Smooth muscle cell (in vitro differentiated cells): ENCODE data around the gene AMOTL1. TPM values are rescaled to one million over a fixed set of nuclear protein-coding genes. Genes with fewer than 3 reads are reported as not detected.

Experiments used
- DNase-seq: peaks from one replicate; lab custom pipeline; 2025; ENCODE audit not compliant: unreplicated experiment; lab: John Stamatoyannopoulos, UW
- H2AFZ ChIP-seq: fragments of 200-600 bp; sonication (generic); 2 replicates; pipeline ENCODE4 v1.6.0; 2016; ENCODE audit warnings: antibody characterized with exemption, low read depth, mild to moderate bottlenecking
- H3F3A ChIP-seq: fragments of 200-600 bp; sonication (generic); 2 replicates; pipeline ENCODE4 v1.6.0; 2017; ENCODE audit warnings: antibody characterized with exemption, low read depth
- H3K27ac ChIP-seq: fragments of 200-600 bp; sonication (generic); 2 replicates; pipeline ENCODE4 v1.5.1; 2016; ENCODE audit warnings: low read depth, mild to moderate bottlenecking
- H3K27me3 ChIP-seq: fragments of 200-600 bp; sonication (generic); 2 replicates; pipeline ENCODE4 v1.6.1; 2016; ENCODE audit warnings: low read depth, mild to moderate bottlenecking
- H3K36me3 ChIP-seq: fragments of 200-600 bp; sonication (generic); 2 replicates; pipeline ENCODE4 v1.5.1; 2016; ENCODE audit warnings: low read depth
- H3K4me1 ChIP-seq: fragments of 200-600 bp; sonication (generic); 2 replicates; pipeline ENCODE4 v1.5.1; 2016; ENCODE audit warnings: low read depth
- H3K4me2 ChIP-seq: fragments of 200-600 bp; sonication (generic); 2 replicates; pipeline ENCODE4 v1.6.0; 2016; ENCODE audit warnings: mild to moderate bottlenecking
- H3K4me3 ChIP-seq: fragments of 200-600 bp; sonication (generic); 2 replicates; pipeline ENCODE4 v1.5.1; 2016; ENCODE audit warnings: mild to moderate bottlenecking
- H3K79me2 ChIP-seq: fragments of 200-600 bp; sonication (generic); 2 replicates; pipeline ENCODE4 v1.6.0; 2016; ENCODE audit warnings: low read depth, mild to moderate bottlenecking
- H3K9ac ChIP-seq: fragments of 200-600 bp; sonication (generic); 2 replicates; pipeline ENCODE4 v1.6.0; 2016; ENCODE audit warnings: low read depth
- H3K9me3 ChIP-seq: fragments of 200-600 bp; sonication (generic); replicated peaks from 2 replicates; pipeline ENCODE4 v1.5.1; 2016; ENCODE audit warnings: low read depth
- H4K20me1 ChIP-seq: fragments of 200-600 bp; sonication (generic); 2 replicates; pipeline ENCODE4 v1.6.0; 2016; ENCODE audit warnings: low read depth
- CTCF ChIP-seq: fragments of 200-600 bp; sonication (generic); IDR thresholded peaks from 2 replicates; pipeline ENCODE4 v1.5.1; 2017; ENCODE audit warnings: borderline replicate concordance, mild to moderate bottlenecking, antibody characterized with exemption; ENCODE audit not compliant: insufficient read depth, poor library complexity, severe bottlenecking
- WGBS: methylation state at CpG from one replicate; pipeline ENCODE4 v1.1.7; 2016; ENCODE audit warnings: low lambda C conversion rate; 5-methylcytosine and 5-hydroxymethylcytosine counted together
- polyA plus RNA-seq: library from polyadenylated mRNA; unstranded; fragments of >200 nt; fragmentation: Nextera tagmentation; extraction: Ambion mirVana; gene quantifications from 2 replicates; pipeline ENCODE4 v1.2.1, GENCODE V29; 2016
- total RNA-seq: library from RNA; depleted of rRNA; stranded (reverse); fragments of >200 nt; gene quantifications from 2 replicates; pipeline ENCODE4 v1.2.3, GENCODE V29; 2014

AMOTL1 gene
- total and polyA plus RNA-seq, 2 experiments from 2014 or later = 23.4 to 61.0 TPM

- Histone ChIP-seq H3K4me1 (peaks cover 11% of the 10 kb centered on the region), H3K36me3 (no peaks in the 10 kb centered on the region), H3K4me2 (no peak overlapping the region), H4K20me1 (no peaks in the 10 kb centered on the region), H3K9ac (no peak overlapping the region), H3F3A (peaks cover 7% of the 10 kb centered on the region), H3K4me3 (no peak overlapping the region), H3K79me2 (no peaks in the 10 kb centered on the region), H3K27me3 (no peaks in the 10 kb centered on the region), H3K9me3 (no peaks in the 10 kb centered on the region), H3K27ac (no peak overlapping the region), H2AFZ (no peak overlapping the region)
- DNase-seq = no peak
- WGBS = 96% methylated on average over 2 of the region's 2 CpGs
- no peak for TF ChIP-seq CTCF
Observed at GRCh38 chr11:94923004-94923334, 154.8 kb downstream of the AMOTL1 start.

- H3K27ac ChIP-seq = no peak overlapping the region
- no peaks in the 10 kb centered on the region for H3K27me3 ChIP-seq
- no peak for TF ChIP-seq CTCF
- H3K4me2 ChIP-seq = no peak overlapping the region
- peaks cover 11% of the 10 kb centered on the region for H3K4me1 ChIP-seq
- no peaks in the 10 kb centered on the region for H3K36me3 ChIP-seq
- WGBS = 73% methylated on average over 6 of the region's 6 CpGs
- H3K9me3 ChIP-seq = no peaks in the 10 kb centered on the region
- peaks cover 7% of the 10 kb centered on the region for H3F3A ChIP-seq
- no peaks in the 10 kb centered on the region for H3K79me2 ChIP-seq
- no peak overlapping the region for H2AFZ ChIP-seq
- no peaks in the 10 kb centered on the region for H4K20me1 ChIP-seq
- no peak overlapping the region for H3K4me3 ChIP-seq
- no peak overlapping the region for H3K9ac ChIP-seq
- no peak for DNase-seq
Observed at GRCh38 chr11:94924171-94924572, 156.0 kb downstream of the AMOTL1 start.

- no peaks in the 10 kb centered on the region for H3K79me2 ChIP-seq
- no peaks in the 10 kb centered on the region for H3K27me3 ChIP-seq
- H3K9me3 ChIP-seq = no peaks in the 10 kb centered on the region
- H4K20me1 ChIP-seq = no peaks in the 10 kb centered on the region
- H2AFZ ChIP-seq = no peak overlapping the region
- H3K27ac ChIP-seq = no peak overlapping the region
- H3K36me3 ChIP-seq = no peaks in the 10 kb centered on the region
- WGBS = 72% methylated on average over 5 of the region's 5 CpGs
- no peak for DNase-seq
- no peak for TF ChIP-seq CTCF
- H3K4me3 ChIP-seq = no peak overlapping the region
- H3K4me2 ChIP-seq = no peak overlapping the region
- no peak overlapping the region for H3K9ac ChIP-seq
- peaks cover 7% of the 10 kb centered on the region for H3F3A ChIP-seq
- peaks cover 11% of the 10 kb centered on the region for H3K4me1 ChIP-seq
Observed at GRCh38 chr11:94924612-94925011, 156.5 kb downstream of the AMOTL1 start.

- Histone ChIP-seq H3K4me2 (peak overlapping the region; percentile 56), H3K27ac (peak overlapping the region; percentile 77), H3K9me3 (no peaks in the 10 kb centered on the region), H3K27me3 (no peaks in the 10 kb centered on the region), H2AFZ (no peak overlapping the region), H3K4me3 (no peak overlapping the region), H3K36me3 (no peaks in the 10 kb centered on the region), H3F3A (peaks cover 7% of the 10 kb centered on the region), H3K4me1 (peaks cover 11% of the 10 kb centered on the region), H3K79me2 (no peaks in the 10 kb centered on the region), H3K9ac (no peak overlapping the region), H4K20me1 (no peaks in the 10 kb centered on the region)
- 38% methylated on average over 7 of the region's 7 CpGs for WGBS
- no peak for DNase-seq
- no peak for TF ChIP-seq CTCF
Observed at GRCh38 chr11:94925422-94926270, 157.5 kb downstream of the AMOTL1 start.
